Measurements from ENCODE around the gene GARS1.

DNA sequence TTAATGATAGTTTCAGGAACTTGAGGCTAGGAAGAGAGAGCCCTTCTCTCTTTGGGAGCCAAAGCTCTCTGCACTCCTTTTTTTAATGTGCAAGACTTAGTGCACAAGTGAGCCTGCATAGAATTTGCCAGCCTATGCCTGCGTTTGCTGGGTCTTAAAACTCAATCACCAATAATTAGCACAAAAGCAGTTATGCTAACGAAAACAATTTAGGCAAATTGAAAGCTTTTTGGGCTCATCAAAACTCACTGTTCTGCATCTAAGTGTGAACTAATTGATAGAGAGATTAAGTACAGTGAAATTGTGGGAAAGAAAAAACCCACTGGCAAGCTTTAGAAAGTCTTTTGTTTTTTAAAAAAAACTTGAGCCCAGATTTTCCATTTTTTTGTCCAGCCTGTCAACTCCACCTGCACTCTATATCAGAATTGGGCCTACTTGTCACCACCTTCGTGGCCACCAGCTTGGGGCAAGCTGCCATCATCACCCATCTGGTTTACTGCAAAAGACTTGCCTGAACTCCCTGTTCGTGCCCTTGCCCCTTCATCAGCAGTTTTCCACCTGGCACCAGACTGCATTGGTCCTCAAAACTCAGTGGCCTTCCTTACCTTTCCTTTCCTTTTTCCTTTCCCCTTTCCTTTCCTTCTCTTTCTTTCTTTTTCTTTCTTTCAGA lies 49.7 kb downstream of the GARS1 start:
- TF ChIP-seq, protein P1, sequence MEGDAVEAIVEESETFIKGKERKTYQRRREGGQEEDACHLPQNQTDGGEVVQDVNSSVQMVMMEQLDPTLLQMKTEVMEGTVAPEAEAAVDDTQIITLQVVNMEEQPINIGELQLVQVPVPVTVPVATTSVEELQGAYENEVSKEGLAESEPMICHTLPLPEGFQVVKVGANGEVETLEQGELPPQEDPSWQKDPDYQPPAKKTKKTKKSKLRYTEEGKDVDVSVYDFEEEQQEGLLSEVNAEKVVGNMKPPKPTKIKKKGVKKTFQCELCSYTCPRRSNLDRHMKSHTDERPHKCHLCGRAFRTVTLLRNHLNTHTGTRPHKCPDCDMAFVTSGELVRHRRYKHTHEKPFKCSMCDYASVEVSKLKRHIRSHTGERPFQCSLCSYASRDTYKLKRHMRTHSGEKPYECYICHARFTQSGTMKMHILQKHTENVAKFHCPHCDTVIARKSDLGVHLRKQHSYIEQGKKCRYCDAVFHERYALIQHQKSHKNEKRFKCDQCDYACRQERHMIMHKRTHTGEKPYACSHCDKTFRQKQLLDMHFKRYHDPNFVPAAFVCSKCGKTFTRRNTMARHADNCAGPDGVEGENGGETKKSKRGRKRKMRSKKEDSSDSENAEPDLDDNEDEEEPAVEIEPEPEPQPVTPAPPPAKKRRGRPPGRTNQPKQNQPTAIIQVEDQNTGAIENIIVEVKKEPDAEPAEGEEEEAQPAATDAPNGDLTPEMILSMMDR (IDR thresholded peaks at IDR 0.05) = no peak
- TF ChIP-seq POLR2AphosphoS5 (IDR thresholded peaks at IDR 0.05) = no peak
- TF ChIP-seq EP300 (IDR thresholded peaks at IDR 0.05) = no peak

All from esophagus muscularis mucosa (tissue), 4 donors.